NCI-H146 treated with DMSO at 0.1 percent for 48 hours (cell line): ENCODE measurements around the gene TMEM109.
A peak's percentile ranks its signal among the peaks of the same experiment; 100 is the strongest.

Source experiments
- DNase-seq: peaks from one replicate; lab custom pipeline; 2025; ENCODE audit not compliant: unreplicated experiment; lab: John Stamatoyannopoulos, UW

TMEM109 gene

GRCh38 chr11:60924906-60925853, 11.2 kb downstream of the TMEM109 start:
- DNase-seq = peak; percentile 64

GRCh38 chr11:60925868-60926267, 11.9 kb downstream of the TMEM109 start:
- DNase-seq = peak; percentile 25

GRCh38 chr11:60926500-60926899, 12.5 kb downstream of the TMEM109 start:
- DNase-seq = no peak

- DNase-seq = no peak
These were observed 13.2 kb downstream of the TMEM109 start for GRCh38 chr11:60927061-60927592.

GRCh38 chr11:60927600-60927999, 13.6 kb downstream of the TMEM109 start:
- no peak for DNase-seq

GRCh38 chr11:60928563-60929001, 14.6 kb downstream of the TMEM109 start:
- DNase-seq = no peak

- no peak for DNase-seq
These were observed 15.8 kb downstream of the TMEM109 start for GRCh38 chr11:60929764-60930163.

- no peak for DNase-seq
These were observed 16.4 kb downstream of the TMEM109 start for GRCh38 chr11:60930394-60930793.

- no peak for DNase-seq
These were observed 18.0 kb downstream of the TMEM109 start for GRCh38 chr11:60931917-60932316.

GRCh38 chr11:60932605-60933356, 18.8 kb downstream of the TMEM109 start:
- DNase-seq = no peak

- DNase-seq = no peak
These were observed 19.6 kb downstream of the TMEM109 start for GRCh38 chr11:60933416-60934123.

GRCh38 chr11:60934124-60934789, 20.3 kb downstream of the TMEM109 start:
- DNase-seq = no peak

GRCh38 chr11:60934790-60935605, 21.0 kb downstream of the TMEM109 start:
- DNase-seq = no peak

GRCh38 chr11:60935676-60936442, 21.9 kb downstream of the TMEM109 start:
- no peak for DNase-seq

- no peak for DNase-seq
These were observed 22.6 kb downstream of the TMEM109 start for GRCh38 chr11:60936467-60937143.

GRCh38 chr11:60937144-60937527, 23.2 kb downstream of the TMEM109 start:
- no peak for DNase-seq

GRCh38 chr11:60937811-60938210, 23.9 kb downstream of the TMEM109 start:
- DNase-seq = no peak

GRCh38 chr11:60938500-60938899, 24.5 kb downstream of the TMEM109 start:
- no peak for DNase-seq
